ACHN (cell line): ENCODE results near the gene PPM1J.

Source experiments
- DNase-seq: peaks from one replicate; pipeline ENCODE4 v3.0.0-alpha.2; 2015
- in situ Hi-C: cut with HindIII; loops from 2 replicates; pipeline ENCODE4 v1.10.0; 2017; ENCODE audit warnings: low sequenced_read_pairs, low pct_ligation_motif_present, low pct_unique_long_range_greater_than_20kb

Gene PPM1J

GRCh38 chr1:112696578-112697314, 18.4 kb downstream of the PPM1J start:
- DNase-seq, result no peak
- in situ Hi-C loops, result no loop called here

GRCh38 chr1:112695276-112695675, 19.9 kb downstream of the PPM1J start:
- in situ Hi-C loops, result no loop called here
- DNase-seq, result no peak

GRCh38 chr1:112694363-112694929, 20.7 kb downstream of the PPM1J start:
- DNase-seq, result no peak
- in situ Hi-C loops, result no loop called here

GRCh38 chr1:112693821-112694220, 21.3 kb downstream of the PPM1J start:
- no peak for DNase-seq
- in situ Hi-C loops, result no loop called here

- no peak for DNase-seq
- in situ Hi-C loops, result no loop called here
Observed at GRCh38 chr1:112692681-112693080, 22.5 kb downstream of the PPM1J start.

- no peak for DNase-seq
- in situ Hi-C loops, result no loop called here
Observed at GRCh38 chr1:112689842-112690237, 25.3 kb downstream of the PPM1J start.

- in situ Hi-C loops, result no loop called here
- DNase-seq, result no peak
Observed at GRCh38 chr1:112689196-112689841, 25.8 kb downstream of the PPM1J start.

- DNase-seq, result no peak
- in situ Hi-C loops, result no loop called here
Observed at GRCh38 chr1:112688781-112689193, 26.3 kb downstream of the PPM1J start.

- in situ Hi-C loops, result no loop called here
- no peak for DNase-seq
Observed at GRCh38 chr1:112687785-112688496, 27.2 kb downstream of the PPM1J start.

- no peak for DNase-seq
- in situ Hi-C loops, result no loop called here
Observed at GRCh38 chr1:112687361-112687760, 27.8 kb downstream of the PPM1J start.

GRCh38 chr1:112686835-112687234, 28.3 kb downstream of the PPM1J start:
- in situ Hi-C loops, result no loop called here
- no peak for DNase-seq

- in situ Hi-C loops, result no loop called here
Observed at GRCh38 chr1:112686417-112686816, 28.7 kb downstream of the PPM1J start.

GRCh38 chr1:112685913-112686312, 29.2 kb downstream of the PPM1J start:
- in situ Hi-C loops, result no loop called here
- DNase-seq, result no peak

More at GRCh38 chr1:112686417-112686816, 28.7 kb downstream of the PPM1J start:
- DNase-seq, result no peak

GRCh38 chr1:112678605-112679004, 36.5 kb downstream of the PPM1J start:
- no peak for DNase-seq
- in situ Hi-C loops, result no loop called here

- in situ Hi-C loops, result no loop called here
- DNase-seq, result no peak
Observed at GRCh38 chr1:112677501-112677900, 37.6 kb downstream of the PPM1J start.

- DNase-seq, result no peak
- in situ Hi-C loops, result no loop called here
Observed at GRCh38 chr1:112676543-112676942, 38.6 kb downstream of the PPM1J start.

GRCh38 chr1:112675728-112676381, 39.3 kb downstream of the PPM1J start:
- in situ Hi-C loops, result no loop called here
- DNase-seq, result no peak

GRCh38 chr1:112674986-112675727, 40.0 kb downstream of the PPM1J start:
- in situ Hi-C loops, result no loop called here
- peak; percentile 28 for DNase-seq
